HG03196 (cell line): ENCODE results near the gene CDR2.
"Not testable (repeated sequence)": the region's sequence is repeated elsewhere in the genome, so short reads cannot be mapped to it uniquely, and the experiment has no call there.

Experiments used
- ATAC-seq: cut with Tn5 transposase; IDR thresholded peaks from one replicate; pipeline ENCODE4 v1.9.1; 2021; ENCODE audit not compliant: unreplicated experiment

CDR2 gene

DNA sequence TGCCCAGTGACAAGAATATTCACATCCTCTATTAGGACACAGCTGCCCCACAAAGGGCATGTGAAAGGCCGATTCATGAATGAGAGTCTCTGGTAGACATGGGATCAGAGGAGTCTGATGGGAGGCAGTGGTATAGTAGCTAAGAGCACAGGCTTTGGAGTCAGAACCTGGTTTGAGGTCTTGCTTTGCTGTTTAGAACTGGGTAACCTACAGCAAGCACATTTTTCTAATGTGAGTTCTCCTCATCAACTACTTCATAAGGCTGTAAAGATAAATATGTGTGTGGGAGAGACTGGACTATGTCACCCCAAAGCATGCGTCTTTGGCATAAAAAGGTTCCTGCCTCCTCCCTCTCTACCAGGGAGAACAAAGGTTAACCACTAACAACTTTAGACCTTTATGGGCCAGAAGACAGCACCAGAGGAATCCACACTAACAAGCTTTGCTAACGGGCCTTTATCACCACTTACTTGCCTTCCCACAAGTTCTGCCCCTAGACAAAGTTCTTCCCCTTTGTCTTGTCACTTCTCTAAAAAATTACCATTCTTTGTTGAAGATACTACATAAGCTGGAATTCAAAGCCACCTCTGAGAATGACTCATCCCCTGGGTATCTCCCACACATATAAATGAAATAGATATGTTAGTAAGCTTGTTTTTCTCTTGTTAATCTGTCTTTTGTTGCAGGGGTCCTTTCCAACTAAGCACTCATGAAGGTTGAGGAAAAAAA lies 21.1 kb downstream of the CDR2 start:
- ATAC-seq: peak; percentile 37

DNA sequence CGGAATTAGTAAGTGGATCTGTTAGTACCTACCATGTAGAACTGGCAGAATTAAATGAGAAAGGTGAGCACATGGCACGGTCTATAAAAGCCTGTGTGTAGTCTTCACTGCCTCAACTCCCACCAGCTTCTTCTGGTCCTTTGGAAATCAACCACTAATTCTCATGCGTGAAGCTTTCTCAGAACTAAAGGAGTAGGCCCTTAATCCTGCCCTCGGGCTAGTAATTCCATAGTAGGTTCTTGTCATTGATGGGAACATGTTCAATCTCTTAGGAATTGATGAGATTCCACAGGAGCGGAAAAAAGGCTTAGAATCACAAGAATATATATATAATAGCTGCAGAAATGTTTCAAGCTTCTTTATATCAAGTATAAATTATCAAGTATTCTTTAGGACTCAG lies 21.7 kb downstream of the CDR2 start:
- no peak for ATAC-seq

DNA sequence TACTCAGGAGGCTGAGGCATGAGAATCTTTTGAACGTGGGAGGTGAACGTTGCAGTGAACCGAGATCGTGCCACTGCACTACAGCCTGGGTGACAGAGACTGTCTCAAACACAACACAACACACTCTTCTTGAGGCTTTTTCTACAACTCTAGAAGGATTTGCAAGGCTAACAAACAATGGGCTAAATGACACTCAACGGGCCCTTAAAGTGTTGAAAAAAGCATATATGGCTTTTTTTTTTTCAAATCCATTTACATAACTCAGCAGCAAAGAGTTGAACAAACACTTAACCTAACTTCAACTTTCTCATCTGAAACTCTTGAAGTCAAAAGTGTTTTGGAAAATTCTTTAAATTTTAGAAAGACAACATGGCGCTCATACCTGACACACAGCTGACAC lies 22.3 kb downstream of the CDR2 start:
- ATAC-seq: no peak

DNA sequence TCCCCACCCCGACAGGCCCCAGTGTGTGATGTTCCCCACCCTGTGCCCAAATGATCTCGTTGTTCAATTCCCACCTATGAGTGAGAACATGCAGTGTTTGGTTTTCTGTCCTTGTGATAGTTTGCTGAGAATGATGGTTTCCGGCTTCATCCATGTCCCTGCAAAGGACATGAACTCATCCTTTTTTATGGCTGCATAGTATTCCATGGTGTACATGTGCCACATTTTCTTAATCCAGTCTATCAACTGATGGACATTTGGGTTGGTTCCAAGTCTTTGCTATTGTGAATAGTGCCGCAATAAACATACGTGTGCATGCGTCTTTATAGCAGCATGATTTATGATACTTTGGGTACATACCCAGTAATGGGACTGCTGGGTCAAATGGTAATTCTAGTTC lies 23.4 kb downstream of the CDR2 start:
- ATAC-seq: not testable (repeated sequence)

DNA sequence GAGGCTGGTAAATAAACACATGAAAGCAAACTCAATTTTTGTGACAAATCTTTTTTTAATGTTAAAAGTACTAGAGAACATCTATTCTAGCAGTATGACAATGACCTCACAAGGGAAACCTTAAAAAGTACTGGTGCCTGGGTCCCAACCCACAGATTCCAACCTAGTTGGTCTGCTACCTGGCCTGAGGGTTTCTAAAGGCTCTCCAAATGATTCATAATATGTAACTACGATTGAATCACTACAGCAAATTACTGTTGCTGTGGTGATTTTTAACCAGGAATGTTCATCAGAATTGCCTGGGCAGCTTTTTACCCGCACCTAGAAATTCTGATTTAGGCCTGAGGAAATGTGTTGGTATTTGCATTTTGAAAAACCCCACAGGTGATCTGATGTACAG lies 26.1 kb downstream of the CDR2 start:
- no peak for ATAC-seq

DNA sequence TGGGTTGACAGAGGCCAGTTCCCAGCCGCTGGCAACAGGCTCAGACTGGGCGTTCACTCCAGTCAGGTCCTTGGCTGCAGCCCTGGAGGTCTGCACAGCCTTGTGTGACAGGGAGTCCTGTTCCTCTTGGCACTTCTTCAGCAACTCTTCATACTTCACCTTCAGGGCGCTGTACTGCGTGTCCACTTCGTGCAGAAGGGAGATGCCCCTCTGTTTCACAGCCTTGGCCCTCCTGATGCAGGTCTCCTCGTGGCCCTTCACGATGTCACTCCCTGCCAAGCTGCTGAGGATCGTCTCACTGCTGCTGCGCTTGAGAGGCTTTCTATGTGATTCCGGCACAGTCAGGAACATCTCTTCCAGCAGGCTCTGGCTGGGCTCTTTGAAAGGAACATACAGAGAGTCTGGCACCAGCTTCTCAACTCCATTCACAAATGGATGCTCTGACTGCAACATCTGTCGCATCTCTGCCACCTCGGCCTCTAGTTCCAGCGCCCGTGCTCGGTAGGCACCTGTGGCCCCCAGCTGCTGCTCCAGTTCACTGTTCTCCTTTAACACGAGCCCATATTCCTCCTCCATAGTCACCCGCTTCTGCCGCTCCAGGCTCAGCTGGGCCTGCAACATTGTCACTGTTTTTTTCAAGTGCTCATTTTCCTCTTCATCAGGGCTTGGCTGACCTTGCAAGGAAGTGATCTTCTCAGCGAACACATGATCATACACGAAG lies 27.2 kb downstream of the CDR2 start:
- no peak for ATAC-seq

DNA sequence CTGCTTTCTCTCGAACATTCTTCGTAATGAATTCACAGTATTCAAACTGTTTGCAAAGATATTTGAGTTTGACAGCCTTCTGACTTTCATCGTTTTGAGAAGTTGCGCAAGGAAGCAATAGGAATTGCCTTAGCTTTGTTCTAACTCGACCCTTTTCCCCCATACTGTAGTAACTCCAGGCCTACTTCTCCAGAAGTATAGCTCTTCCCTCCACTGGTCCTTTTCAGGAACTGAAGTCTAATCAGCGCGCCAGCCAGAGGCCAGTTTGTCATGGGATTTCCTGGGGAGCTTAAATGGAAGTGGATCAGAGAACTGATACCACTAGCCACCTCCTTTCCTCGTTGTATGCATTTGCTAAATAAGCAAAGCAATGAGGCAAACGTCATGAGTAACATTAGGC lies 27.9 kb downstream of the CDR2 start:
- ATAC-seq: no peak

DNA sequence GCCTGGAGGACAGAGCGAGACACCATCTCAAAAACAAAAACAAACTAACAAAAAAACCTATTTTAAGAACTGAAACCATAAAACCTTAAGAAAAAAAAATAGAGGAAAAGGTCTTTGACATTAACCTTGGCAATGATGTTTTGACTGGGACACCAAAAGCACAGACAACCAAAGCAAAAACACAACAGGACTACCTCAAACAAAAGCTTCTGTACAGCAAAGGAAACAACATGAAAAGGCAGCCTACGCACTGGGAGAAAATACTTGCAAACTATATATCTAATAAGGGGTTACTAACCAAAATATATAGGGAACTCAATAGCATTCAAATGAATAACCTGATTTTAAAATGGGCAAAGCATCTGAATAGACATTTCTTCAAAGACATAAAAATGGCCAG lies 32.3 kb downstream of the CDR2 start:
- ATAC-seq: no peak

DNA sequence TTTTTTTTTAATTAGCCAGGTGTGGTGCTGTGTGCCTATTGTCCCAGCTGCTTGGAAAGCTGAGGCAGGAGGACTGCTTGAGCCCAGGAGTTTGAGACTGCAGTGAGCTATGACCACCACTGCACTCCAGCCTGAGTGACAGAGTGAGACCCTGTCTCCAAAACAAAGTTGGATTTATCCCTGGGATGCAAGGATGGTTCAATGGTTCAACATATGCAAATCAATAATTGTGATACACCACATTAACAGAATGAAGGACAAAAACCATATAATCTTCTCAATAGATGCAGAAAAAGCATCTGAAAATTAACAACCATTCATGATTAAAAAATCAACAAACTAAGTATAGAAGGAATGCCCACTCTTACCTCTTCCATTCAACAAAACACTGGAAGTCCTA lies 33.5 kb downstream of the CDR2 start:
- no peak for ATAC-seq

DNA sequence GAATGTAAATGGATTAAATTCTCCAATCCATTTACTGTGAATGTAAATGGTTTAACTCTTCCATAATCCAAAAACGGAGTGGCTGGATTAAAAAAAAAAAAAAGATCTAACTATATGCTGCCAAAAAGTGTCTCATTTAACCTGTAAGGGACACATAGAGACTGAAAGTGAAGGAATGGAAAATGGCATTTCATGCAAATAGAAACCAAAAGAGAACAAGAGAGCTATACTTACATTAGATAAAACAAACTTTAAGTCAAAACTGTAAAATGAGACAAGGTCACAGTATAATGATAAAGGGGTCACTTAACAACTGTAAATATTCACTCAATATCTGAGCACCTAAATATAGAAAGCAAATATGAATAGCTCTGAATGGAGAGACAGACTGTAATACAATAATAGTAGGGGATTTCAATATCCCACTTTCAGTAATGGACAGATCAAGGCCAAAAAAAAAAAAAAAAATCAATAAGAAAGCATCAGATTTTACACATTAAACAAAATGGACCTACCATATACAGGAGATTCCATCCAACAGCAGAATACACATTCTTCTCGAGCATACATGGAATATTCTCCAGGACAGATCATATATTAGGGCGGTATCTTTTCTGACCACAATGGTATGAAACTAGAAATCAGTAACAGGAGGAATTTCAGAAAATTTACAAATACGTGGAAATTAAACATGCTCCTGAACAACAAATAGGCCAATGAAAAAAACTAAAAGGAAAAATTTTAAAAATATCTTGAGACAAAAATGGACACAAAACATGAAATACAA lies 36.4 kb downstream of the CDR2 start:
- no peak for ATAC-seq

DNA sequence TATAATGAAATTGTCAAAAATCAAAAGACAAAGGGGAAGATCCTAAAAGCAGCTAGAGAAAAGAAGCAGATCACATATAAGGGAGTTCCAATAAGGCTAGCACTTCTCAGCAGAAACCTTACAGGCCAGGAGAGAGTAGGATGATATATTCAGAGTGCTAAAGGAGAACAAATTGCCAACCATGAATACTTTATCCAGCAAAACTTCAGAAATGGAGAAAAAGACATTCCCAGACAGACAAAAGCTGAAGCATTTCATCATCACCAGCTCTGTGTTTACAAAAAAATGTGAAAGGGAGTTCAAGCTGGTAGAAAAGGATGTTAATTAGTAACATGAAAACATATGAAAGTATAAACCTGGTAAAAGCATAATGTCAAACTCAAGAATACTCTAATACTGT lies 37.4 kb downstream of the CDR2 start:
- no peak for ATAC-seq

DNA sequence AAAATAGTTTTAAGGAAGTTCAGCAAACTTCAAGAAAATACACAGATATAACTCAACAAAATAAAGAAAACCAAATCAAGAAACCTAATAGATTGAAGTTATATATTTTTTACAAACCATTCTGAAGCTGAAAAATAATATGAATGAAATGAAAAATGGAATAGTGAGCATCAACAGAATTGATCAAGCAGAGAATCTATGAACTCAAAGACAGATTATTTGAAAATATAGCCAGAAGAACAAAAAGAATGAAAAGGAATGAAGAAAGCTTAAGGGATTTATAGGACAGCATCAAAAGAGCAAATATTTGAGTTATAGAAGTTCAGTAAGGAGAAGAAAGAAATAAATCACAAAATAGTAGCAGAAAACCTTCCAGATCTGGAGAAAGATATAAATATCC lies 37.8 kb downstream of the CDR2 start:
- ATAC-seq: no peak

DNA sequence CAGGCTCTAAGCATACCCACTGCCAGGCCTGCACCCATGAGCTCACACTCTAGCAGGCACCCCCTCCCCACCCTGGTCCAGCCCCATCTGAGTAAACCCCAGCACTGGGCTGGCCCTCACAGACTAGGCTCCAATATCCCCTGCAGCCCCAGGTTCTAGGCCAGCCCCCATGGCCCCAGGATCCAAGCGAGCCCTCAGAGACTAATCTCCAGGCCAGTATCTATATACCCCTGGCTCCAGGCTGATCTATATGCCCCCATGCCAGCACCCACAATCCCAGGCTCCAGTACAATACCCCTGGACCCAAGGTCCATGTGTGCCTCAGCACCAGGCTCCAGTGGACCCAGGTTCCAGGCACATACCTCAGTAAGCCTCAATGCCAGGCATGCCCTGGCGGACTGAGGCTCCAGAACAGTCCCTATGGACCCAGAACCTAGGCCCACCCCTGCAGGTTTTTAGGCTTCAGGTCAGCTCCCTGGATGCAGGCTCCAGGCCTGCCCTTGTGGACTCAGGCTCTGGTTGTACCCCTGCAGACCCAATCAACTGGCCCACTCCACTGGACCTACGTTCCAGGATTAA lies 38.7 kb downstream of the CDR2 start:
- ATAC-seq: no peak

DNA sequence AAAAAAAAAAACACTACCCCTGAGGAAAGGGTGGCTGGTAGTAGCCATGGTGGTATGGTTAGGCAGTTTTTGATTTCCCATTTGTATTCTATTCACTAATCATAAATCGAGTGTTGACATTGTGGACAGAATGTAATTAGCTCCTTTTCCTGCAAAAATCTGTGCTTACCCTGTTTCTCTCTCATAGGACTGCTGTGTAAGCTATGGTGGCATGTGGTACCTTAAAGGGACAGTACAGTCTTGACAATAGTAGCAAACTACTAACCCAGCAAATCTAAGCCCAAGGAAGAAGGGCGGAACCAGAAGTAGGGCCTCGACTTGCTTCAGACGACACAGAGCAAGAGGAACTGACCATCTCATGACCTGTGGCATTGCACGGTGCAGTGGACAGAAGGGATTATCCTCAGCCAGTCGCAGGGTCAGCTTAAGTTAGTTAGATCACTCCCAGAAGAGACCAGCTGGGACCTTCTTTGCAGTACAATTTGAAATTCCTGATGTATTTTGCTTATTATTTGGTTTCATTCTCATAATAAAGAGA lies 40.9 kb downstream of the CDR2 start:
- no peak for ATAC-seq

DNA sequence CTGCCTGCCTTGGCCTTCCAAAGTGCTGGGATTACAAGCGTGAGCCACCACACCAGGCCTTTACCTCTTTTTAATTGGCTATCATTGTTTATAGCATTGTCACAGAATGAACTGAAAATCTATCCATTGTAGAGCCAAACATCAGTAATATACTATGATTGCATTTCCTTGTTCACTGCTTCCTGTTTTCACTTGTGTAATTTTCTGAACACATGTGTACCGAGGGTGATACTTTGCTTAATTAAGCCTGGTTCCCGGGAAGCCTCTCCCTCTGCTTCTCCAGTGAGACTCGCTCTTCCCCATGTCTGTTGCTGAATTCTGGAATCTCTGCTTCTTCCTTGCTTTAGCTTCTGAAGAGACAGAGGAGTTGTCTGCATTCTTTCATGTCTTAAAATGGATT lies 44.1 kb downstream of the CDR2 start:
- no peak for ATAC-seq

DNA sequence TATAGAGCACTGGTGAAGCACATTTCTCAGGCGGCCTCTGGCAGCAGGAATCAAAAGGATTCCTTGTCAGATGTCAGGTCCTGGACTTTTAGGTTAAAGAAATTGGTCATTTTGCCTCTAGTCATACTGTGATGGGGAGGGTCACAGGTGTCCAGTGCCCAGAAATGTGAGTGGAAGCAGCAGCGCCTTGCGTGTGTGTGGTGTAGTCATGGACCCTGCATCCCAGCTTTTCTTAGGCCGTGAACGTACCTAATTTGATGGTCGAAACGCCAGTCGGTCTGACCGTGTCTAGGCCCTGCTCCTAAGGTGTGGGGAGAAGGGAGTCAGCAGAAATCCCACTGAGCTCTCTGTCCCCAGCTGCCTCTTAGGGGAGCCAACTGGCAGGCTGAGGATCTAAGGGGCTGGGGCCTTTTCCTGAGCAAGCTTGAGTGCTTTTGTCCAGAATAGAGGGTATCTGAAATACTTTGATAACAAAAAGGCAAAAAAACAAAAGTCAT lies 45.2 kb downstream of the CDR2 start:
- ATAC-seq: no peak

DNA sequence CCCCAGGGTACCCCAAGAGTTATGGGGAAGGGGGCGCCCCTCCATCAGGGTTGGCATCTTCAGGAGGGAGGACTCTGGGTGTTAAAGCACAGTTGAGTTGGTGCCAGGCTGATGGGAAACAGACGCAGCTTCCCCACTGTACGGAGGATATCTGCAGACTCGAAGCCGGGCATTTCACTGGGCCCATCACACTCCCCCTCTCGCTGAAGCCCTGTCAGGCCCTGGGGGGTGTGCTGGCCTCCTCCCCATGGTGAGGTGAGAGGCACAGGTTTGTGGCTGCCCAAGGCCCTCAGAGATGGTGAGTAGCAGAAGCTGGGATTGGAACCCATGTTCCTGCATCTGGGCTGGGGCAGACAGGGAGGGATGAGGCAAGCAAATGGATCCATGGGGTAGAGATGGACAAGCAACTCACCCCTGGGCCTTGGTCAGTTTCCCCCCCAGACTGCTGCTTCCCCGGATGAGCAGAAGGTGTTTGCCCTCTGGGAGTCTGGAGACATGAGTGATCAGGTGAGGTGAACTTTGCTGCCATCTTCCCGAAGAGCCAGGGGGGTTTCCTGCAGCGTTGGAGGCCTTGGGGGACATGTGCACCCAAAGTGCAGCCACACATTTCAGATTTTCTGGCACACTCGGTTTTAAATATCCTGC lies 46.2 kb downstream of the CDR2 start:
- no peak for ATAC-seq

DNA sequence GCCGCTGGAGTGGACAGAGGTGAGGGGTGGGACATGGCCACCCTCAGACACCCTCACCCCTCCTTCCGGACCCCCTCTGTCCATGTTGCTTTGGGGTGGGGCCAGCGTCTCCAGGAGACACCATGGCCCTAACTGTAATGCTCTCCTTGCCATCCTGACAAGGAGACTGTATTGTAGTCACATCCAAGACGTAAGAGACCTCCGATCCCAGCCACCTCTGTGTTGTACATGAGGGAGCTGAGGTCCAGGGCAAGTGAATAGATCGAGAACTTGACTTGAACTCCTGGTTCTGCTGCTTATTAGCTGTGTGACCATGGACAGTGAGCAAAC lies 47.0 kb downstream of the CDR2 start:
- no peak for ATAC-seq

DNA sequence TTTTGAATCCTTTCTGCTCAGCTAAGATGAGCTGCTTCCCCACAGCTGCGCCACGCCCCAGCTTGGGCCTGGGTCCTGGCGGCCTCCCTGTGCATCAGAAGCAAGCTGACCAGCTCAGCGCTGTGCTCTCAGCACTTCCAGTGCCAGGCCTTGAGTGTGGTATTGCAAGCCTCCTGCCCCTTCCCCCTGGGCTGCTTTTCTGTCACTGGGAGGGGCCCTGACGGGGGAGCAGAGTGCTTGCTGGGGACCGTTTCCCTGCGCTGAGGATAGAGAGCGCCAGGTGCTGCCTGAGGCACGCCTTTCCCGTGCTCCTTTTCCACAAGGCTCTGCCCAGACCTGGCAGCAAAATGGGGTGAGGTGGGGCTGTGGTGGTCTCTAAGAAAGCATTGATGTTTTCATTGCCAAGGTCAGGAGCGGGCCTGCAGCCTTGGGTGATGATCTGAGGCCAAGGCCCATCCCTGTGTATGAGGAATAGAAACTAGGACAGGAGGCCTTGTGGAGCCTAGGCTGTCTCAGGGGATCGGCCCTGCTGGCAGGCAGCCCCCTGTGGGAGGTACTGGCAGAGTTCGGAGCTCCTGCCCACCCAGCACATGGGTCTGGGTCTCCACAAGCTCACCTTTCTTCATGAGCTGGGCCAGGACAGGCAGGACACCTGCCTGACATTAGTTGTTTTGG lies 47.5 kb downstream of the CDR2 start:
- no peak for ATAC-seq

DNA sequence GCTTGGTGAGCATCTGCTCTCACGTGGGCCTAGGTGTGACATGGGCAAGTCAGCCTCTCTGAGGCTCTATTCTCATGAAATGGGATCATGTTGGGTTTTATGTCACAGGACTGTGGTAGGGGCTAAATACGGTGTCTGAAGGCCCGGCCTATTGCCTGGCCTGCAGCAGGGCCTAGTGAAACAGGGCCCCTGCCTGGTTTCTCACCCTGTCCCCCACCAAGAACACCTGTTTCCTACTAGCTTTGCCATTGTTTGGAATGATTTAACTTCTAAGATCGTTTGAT lies 48.1 kb downstream of the CDR2 start:
- ATAC-seq: no peak
